Activated T-helper 1 cell treated with anti-CD3 and anti-CD28 coated beads, Interleukin-12 subunit alpha, Interleukin-12 subunit beta, Interleukin-2, Interleukin-4 antibody, amounts not matched to agents 30 ng/mL and 10 ng/mL and 1 ng/mL, durations not matched to agents 14 hours and 24 hours and 36 hours (primary cell): ENCODE data around the gene RSPH6A. TPM values are rescaled to one million over a fixed set of nuclear protein-coding genes. Genes with fewer than 3 reads are reported as not detected.

ENCODE experiments used
- DNase-seq: peaks from one replicate; pipeline ENCODE4 v3.0.0; 2021; ENCODE audit warnings: low spot score
- H3K27ac Mint-ChIP-seq: one replicate; pipeline ENCODE4 v1.8.0; 2021; ENCODE audit warnings: mild to moderate bottlenecking, mixed read lengths
- H3K27me3 Mint-ChIP-seq: one replicate; pipeline ENCODE4 v1.8.0; 2022; ENCODE audit warnings: mild to moderate bottlenecking, moderate library complexity, mixed read lengths; ENCODE audit not compliant: insufficient read depth
- H3K36me3 Mint-ChIP-seq: one replicate; pipeline ENCODE4 v1.8.0; 2021; ENCODE audit warnings: low read depth, mixed read lengths
- H3K4me1 Mint-ChIP-seq: one replicate; pipeline ENCODE4 v1.8.0; 2021; ENCODE audit warnings: low read depth, mixed read lengths
- H3K4me3 Mint-ChIP-seq: one replicate; pipeline ENCODE4 v1.8.0; 2021; ENCODE audit warnings: mild to moderate bottlenecking, moderate library complexity, mixed read lengths
- H3K9me3 Mint-ChIP-seq: one replicate; pipeline ENCODE4 v1.8.0; 2021; ENCODE audit warnings: mixed read lengths
- intact Hi-C: fragments of 100-400 bp; cut with micrococcal nuclease; formaldehyde crosslinking; loops from one replicate; pipeline ENCODE4 v1.15.1; 2024
- total RNA-seq: library from RNA; stranded (reverse); gene quantifications from 2 replicates; pipeline ENCODE4 v1.2.3, GENCODE V29; 2022

Gene RSPH6A
- total RNA-seq, 1 donor from 2014 or later, result 0.29 TPM

DNA sequence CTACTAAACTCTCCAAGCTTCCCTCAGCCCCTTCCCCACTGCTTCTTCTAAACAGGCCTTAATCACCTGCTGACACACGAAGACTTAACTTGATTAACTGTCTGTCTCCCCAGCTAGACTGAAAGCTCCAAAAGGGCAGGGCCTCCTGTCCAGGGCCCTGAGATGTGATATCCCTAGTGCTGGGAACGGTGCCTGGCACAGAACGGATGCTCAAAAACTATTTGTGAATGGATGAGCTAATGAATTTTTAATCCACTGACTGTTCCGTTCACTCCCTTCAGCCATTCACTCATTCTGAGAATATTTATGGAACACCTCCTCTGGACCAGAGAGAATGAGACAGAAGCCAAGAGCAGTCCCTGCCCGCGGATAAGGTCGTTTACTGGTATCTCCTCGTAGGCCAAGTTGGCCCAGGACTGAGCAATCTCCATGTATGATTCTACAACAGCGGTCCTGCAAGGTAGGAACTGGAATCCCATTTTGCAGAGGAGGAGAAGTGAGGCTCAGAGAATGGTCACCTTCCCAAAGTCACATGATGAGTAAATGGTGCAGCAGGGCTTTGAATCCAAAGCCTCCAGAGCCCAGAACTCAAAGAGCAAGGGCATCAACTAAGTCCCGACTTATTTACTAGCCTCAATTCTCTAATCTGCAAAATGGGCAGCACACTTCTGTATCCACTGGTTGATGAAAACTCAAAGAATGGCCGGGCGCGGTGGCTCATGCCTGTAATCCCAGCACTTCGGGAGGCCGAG, 25.9 kb downstream of the RSPH6A start:
- DNase-seq, result no peak
- Mint-ChIP-seq H3K4me1 (peaks cover 30% of the 10 kb centered on the region), H3K9me3 (no peaks in the 10 kb centered on the region), H3K27me3 (peaks cover 35% of the 10 kb centered on the region), H3K4me3 (no peak overlapping the region), H3K36me3 (peaks cover 32% of the 10 kb centered on the region), H3K27ac (no peak overlapping the region)
- intact Hi-C loops, result no loop called here

GRCh38 chr19:45786533-45786894, 28.6 kb downstream of the RSPH6A start:
- Mint-ChIP-seq H3K36me3 (peaks cover 30% of the 10 kb centered on the region), H3K9me3 (no peaks in the 10 kb centered on the region)

DNA sequence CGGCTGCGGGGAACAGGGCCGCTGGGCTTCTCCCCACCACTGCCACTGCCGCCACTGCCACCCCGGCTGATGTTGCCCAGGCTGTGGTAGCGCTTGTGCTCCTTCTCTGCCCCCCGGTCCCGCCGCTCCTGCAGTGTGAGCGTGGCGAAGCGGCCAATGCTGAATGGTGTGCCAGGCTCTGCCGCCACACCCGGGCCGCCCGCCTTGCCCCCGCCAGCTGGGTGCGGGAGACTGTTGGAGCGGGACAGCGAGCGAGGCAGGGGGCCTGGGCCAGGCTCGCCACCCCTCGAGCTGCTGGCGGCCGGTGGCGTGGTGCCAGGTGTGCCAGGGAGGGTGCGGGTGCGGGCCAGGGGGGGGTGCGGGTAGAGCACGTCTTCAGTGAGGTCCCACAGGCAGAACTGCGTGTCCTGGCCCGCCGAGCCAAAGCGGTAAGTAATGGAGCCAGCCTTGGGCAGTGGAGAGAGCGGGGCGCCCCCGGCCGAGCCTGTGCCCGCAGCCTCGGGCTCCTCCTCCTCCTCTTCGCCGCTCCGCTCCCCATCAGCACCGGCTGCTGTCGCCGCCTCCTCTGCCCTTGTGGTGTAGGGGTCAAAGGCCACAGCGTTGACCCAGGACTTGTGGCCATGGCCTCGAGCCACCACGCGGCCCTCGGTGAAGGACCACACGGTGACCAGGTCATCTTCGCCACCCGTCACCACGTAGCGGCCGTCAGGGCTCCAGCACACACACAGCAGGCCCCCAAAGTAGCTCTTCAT, 29.2 kb downstream of the RSPH6A start:
- no peaks in the 10 kb centered on the region for H3K9me3 Mint-ChIP-seq
- DNase-seq, result no peak
- H3K27me3 Mint-ChIP-seq, result peaks cover 25% of the 10 kb centered on the region
- H3K4me1 Mint-ChIP-seq, result peaks cover 4% of the 10 kb centered on the region
- intact Hi-C loops, result no loop called here
- peaks cover 30% of the 10 kb centered on the region for H3K36me3 Mint-ChIP-seq
- H3K4me3 Mint-ChIP-seq, result no peak overlapping the region
- H3K27ac Mint-ChIP-seq, result no peak overlapping the region

More at GRCh38 chr19:45786533-45786894, 28.6 kb downstream of the RSPH6A start:
- H3K4me3 Mint-ChIP-seq, result no peak overlapping the region
- no peak for DNase-seq
- H3K27me3 Mint-ChIP-seq, result peaks cover 22% of the 10 kb centered on the region
- peaks cover 9% of the 10 kb centered on the region for H3K4me1 Mint-ChIP-seq
- intact Hi-C loops, result no loop called here
- H3K27ac Mint-ChIP-seq, result no peak overlapping the region

DNA sequence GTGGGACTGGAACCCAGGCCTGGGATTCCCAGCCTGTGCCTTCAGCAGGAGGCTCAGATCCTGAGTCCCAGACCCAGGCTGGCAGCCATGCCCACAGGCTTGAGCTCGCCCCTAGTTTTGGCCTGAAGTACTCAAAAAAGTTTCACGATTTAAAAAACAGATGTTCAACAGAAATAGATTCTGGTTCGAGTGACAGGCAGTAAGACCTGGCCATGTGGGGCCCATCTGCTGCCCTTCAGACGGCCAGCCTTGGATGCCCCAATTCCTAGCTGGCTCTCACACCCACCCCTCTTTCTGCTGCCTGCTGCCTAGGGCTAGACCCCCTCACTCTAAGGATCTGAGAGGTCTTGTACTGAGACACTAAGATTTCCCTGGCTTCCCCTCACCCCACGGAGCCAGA, 30.0 kb downstream of the RSPH6A start:
- intact Hi-C loops, result no loop called here
- H3K27ac Mint-ChIP-seq, result no peak overlapping the region
- no peak overlapping the region for H3K4me3 Mint-ChIP-seq
- no peaks in the 10 kb centered on the region for H3K9me3 Mint-ChIP-seq
- no peak for DNase-seq
- H3K27me3 Mint-ChIP-seq, result peaks cover 30% of the 10 kb centered on the region
- H3K4me1 Mint-ChIP-seq, result no peaks in the 10 kb centered on the region
- H3K36me3 Mint-ChIP-seq, result peaks cover 30% of the 10 kb centered on the region

DNA sequence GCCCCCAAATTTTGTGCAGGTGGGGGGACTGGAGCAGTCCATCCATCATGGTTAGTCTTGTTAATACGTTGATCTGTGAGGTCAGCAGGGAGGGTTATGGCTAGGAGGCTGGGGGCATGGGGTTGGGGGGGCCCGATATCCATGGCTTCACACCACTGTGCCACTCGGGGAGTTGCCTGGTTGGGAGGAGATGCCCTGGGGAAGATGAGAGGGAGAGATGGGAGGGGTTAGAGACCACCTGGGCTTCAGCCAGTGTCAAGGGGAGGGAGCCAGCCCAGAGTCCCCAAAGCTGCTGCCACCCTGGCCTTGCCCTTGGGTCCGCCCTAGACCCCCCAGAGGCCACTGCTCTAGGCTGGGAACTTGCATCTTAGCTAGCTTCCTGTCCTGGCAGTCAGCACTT, 31.0 kb downstream of the RSPH6A start:
- no peak overlapping the region for H3K4me3 Mint-ChIP-seq
- H3K4me1 Mint-ChIP-seq, result peaks cover 8% of the 10 kb centered on the region
- no peaks in the 10 kb centered on the region for H3K9me3 Mint-ChIP-seq
- intact Hi-C loops, result no loop called here
- no peak overlapping the region for H3K27ac Mint-ChIP-seq
- peaks cover 33% of the 10 kb centered on the region for H3K27me3 Mint-ChIP-seq
- H3K36me3 Mint-ChIP-seq, result peaks cover 29% of the 10 kb centered on the region
- no peak for DNase-seq

DNA sequence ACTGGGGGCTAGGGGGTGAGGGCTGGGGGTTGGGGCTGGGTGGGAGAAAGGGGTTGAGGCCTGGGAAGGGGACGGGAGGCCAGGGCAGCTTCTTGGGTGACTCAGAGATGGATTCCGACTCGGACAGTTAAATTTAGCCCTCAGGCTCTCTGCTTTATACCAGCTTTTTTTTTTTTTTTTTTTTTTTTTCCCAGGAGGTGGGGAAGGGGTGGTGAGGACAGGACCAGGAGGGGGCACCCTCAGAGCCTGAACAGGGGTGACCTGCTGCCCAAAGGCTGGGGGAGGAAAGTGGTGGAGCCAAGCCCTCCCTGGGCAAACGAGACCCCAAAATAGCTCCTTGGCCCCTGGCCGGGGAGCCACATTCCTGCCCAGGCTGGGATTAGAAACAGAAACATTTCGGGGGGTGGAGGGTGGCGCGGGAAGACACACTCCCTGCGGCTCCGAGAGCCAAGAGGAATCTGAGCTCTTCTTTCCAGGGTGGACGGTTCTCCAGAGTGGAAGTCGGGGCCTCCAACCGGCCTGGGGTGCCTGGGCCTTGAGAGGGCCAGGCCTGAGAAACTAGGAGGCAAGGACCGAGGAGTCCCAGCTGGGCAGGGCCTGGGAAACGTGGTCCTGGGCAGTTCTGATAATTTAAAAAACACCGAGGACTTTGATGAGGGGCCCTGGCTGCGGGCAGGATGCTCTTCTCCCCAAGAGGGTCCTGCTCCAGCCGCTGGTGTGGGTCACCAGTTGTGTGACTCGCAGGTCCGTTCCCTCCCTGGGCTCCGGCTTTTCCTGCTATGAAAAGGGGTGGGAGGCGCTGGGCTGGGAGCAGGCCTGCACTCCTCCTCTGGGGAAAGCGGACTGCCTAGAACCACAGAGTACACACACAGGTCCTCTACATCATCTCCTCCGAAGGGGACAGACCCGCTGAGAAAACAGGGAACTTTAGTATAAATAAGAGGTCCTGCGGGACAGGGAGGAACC, 32.0 kb downstream of the RSPH6A start:
- Mint-ChIP-seq H3K4me3 (no peak overlapping the region), H3K27me3 (peaks cover 26% of the 10 kb centered on the region), H3K27ac (no peak overlapping the region), H3K4me1 (peaks cover 16% of the 10 kb centered on the region), H3K36me3 (peaks cover 21% of the 10 kb centered on the region), H3K9me3 (no peaks in the 10 kb centered on the region)
- intact Hi-C loops, result no loop called here
- DNase-seq, result no peak

DNA sequence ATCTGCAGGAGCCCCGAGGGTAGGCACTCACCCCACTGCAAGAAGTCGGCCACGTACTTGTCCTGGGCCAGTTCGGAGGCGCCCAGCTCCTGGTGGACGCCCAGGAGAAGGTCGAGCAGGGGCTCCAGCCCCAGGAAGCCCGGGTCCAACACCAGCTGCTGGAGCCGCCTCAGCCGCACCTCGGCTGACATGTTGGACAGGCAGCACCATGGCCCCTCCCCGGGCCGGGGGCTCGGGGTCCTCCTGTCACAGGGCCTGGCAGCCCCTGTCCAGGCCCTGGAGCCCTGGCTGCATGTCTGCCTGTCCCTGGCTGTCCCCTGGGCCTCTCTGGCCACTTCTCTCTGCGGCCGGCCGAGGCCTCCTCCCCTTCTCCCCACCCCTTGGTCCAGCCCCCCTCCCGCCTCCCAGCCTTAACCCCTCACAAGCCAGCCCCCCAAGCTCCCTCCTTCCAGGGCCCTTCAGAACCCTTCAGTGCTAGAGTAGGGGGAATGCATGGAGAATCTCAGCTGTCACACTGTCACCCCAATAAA, 32.9 kb downstream of the RSPH6A start, which contains the start of gene DMPK:
Gene DMPK, minus strand, starts transcription at position 329 of the 530 bp plus-strand sequence. Its CDS starts 138 bp downstream, at position 191.
- peaks cover 15% of the 10 kb centered on the region for H3K36me3 Mint-ChIP-seq
- intact Hi-C loops, result no loop called here
- peaks cover 16% of the 10 kb centered on the region for H3K4me1 Mint-ChIP-seq
- peaks cover 18% of the 10 kb centered on the region for H3K27me3 Mint-ChIP-seq
- no peaks in the 10 kb centered on the region for H3K9me3 Mint-ChIP-seq
- no peak within 1 kb of the TSS for H3K4me3 Mint-ChIP-seq
- no peak for DNase-seq
- H3K27ac Mint-ChIP-seq, result no peak within 1 kb of the TSS

- Mint-ChIP-seq H3K9me3 (no peaks in the 10 kb centered on the region), H3K4me3 (no peak overlapping the region), H3K36me3 (peaks cover 11% of the 10 kb centered on the region), H3K27ac (no peak overlapping the region), H3K4me1 (peaks cover 16% of the 10 kb centered on the region), H3K27me3 (peaks cover 18% of the 10 kb centered on the region)
- intact Hi-C loops, result no loop called here
- DNase-seq, result no peak
These were observed 33.6 kb downstream of the RSPH6A start for GRCh38 chr19:45781214-45782161.

DNA sequence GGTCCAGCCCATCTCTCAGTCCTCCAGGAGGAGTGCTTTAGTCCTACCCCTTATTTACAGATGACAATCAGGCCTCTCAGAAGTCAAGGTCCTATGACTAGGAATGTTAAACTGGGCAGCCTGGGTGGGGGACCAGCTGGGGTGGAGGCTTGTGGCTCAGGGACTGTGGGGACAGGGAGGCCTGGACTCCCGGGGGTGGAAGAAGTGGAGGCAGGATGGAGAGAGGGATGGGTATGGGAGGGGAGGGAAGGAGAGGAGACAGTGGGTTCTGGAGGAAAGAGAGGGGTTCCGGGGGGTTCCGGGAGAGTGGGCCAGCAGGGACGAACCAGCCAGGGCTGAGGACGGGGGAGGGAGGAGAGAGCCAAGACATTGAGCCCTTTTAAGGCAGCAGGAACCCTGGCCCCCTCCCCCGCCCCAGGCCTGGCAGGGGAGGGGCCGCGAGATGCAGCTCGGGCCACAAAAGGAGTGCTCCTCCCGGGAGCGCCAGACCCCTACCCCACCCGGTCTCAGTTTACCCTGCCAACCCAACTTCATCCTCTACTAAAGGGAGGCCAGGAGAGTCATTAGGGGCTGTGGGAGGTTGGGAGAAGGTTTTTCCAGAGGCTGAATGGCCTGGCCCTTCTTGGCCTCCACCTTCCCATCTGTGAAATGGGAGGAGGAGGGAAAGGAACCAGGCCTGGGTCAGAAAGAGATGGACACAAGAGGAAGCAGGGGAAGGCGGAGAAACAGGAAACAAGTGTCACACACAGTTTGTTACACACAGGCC, 34.5 kb downstream of the RSPH6A start:
- intact Hi-C loops, result no loop called here
- H3K27me3 Mint-ChIP-seq, result peaks cover 20% of the 10 kb centered on the region
- no peaks in the 10 kb centered on the region for H3K9me3 Mint-ChIP-seq
- DNase-seq, result no peak
- peaks cover 8% of the 10 kb centered on the region for H3K36me3 Mint-ChIP-seq
- peaks cover 16% of the 10 kb centered on the region for H3K4me1 Mint-ChIP-seq
- no peak overlapping the region for H3K4me3 Mint-ChIP-seq
- no peak overlapping the region for H3K27ac Mint-ChIP-seq

DNA sequence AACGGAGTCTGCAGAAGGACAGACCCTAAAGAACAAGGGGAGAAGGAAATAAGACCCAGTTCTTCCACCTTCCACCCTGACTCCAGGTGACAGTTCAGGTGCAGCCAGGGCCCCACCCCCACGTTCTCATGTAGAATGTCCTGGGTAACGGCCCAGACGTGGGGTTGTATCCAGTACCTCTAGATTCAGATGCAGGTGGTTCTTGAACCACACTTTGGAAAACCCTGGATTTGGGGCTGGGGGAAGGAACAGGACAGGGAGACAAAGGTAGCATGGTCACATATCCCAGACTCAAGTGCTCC, 35.0 kb downstream of the RSPH6A start:
- intact Hi-C loops, result no loop called here
- no peaks in the 10 kb centered on the region for H3K9me3 Mint-ChIP-seq
- H3K27me3 Mint-ChIP-seq, result peaks cover 20% of the 10 kb centered on the region
- no peak for DNase-seq
- H3K4me1 Mint-ChIP-seq, result peaks cover 16% of the 10 kb centered on the region
- H3K4me3 Mint-ChIP-seq, result no peak overlapping the region
- H3K36me3 Mint-ChIP-seq, result peaks cover 6% of the 10 kb centered on the region
- H3K27ac Mint-ChIP-seq, result no peak overlapping the region
